HG03520 (cell line): ENCODE measurements around the gene CHRD.

Experiments
- ATAC-seq: cut with Tn5 transposase; IDR thresholded peaks from one replicate; pipeline ENCODE4 v1.9.1; 2021; ENCODE audit warnings: mild to moderate bottlenecking, moderate library complexity; ENCODE audit not compliant: unreplicated experiment

Gene CHRD

GRCh38 chr3:184381261-184382224 is 1.7 kb downstream of the CHRD start:
- no peak for ATAC-seq

DNA sequence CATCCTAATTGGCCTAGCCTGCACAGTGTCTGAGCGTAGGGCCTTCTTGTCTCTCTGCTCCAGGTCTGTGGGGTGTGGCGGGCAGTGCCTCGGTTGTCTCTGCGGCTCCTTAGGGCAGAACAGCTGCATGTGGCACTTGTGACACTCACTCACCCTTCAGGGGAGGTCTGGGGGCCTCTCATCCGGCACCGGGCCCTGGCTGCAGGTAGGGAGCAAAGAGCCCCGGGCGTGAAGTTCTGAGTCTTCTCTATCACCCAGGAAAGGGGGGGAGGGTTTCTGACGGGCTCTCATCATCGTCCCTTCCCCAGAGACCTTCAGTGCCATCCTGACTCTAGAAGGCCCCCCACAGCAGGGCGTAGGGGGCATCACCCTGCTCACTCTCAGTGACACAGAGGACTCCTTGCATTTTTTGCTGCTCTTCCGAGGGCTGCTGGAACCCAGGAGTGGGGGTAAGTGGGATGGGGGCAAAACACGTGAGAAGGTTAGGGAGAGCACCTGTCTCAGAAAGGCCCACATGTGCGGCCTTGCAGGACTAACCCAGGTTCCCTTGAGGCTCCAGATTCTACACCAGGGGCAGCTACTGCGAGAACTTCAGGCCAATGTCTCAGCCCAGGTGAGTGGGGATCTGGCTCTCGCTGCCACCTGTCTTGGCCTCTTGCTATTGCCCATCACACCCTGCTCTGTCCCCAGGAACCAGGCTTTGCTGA is 2.6 kb downstream of the CHRD start:
- ATAC-seq = no peak

DNA sequence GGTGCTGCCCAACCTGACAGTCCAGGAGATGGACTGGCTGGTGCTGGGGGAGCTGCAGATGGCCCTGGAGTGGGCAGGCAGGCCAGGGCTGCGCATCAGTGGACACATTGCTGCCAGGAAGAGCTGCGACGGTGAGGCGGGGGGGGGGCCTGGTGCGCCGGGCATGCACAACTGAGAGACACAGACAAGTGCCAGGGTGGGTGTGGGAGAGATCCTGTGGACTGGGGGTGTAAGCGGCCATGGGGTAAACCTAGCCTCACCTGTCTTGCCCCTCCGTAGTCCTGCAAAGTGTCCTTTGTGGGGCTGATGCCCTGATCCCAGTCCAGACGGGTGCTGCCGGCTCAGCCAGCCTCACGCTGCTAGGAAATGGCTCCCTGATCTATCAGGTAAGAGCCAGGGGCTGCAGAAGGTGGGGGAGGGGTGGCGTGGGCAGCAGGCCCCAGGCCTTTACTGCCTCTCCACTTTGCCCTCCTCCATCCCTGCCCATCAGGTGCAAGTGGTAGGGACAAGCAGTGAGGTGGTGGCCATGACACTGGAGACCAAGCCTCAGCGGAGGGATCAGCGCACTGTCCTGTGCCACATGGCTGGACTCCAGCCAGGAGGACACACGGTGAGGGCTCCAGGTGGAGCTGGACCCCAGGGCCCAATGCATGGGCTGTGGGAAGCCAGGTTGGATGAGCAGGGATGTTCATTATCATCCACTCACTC is 3.3 kb downstream of the CHRD start:
- ATAC-seq = no peak

DNA sequence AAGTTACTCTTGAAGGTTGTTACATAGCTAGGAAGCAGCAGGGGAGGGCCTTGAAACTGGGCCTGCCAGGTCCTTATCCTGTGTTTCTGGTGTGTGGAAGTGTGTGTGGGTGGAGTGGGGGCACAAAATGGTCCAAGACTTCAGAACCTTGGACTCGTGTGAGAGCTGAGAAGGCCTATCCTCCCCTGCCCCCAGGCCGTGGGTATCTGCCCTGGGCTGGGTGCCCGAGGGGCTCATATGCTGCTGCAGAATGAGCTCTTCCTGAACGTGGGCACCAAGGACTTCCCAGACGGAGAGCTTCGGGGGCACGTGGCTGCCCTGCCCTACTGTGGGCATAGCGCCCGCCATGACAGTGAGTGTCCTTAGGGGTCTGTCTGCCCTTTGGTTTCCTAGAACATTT is 4.5 kb downstream of the CHRD start:
- no peak for ATAC-seq

GRCh38 chr3:184384856-184385422 is 5.1 kb downstream of the CHRD start:
- ATAC-seq = no peak

DNA sequence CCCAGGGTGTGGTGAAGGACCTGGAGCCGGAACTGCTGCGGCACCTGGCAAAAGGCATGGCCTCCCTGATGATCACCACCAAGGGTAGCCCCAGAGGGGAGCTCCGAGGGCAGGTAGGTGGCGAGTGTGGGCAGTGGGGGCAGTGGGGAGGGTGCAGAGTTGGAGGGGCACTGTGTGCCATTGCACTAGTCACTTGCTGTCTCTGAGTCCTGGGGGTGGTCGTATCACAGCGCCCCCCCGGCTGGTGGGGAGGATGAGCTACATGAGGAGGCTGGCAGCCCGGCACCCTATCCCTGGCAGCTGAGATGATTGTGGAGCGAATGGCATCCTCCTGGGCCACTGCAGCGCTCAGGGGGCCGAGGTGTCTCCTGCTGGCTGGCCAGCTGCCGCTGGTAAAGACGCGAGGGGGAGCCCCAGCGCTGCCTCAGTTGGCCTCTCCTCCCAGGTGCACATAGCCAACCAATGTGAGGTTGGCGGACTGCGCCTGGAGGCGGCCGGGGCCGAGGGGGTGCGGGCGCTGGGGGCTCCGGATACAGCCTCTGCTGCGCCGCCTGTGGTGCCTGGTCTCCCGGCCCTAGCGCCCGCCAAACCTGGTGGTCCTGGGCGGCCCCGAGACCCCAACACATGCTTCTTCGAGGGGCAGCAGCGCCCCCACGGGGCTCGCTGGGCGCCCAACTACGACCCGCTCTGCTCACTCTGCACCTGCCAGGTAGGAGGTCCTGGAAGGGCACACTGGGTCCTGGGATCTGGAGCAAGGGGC is 6.4 kb downstream of the CHRD start:
- ATAC-seq = no peak

GRCh38 chr3:184387174-184387714 is 7.4 kb downstream of the CHRD start:
- no peak for ATAC-seq

DNA sequence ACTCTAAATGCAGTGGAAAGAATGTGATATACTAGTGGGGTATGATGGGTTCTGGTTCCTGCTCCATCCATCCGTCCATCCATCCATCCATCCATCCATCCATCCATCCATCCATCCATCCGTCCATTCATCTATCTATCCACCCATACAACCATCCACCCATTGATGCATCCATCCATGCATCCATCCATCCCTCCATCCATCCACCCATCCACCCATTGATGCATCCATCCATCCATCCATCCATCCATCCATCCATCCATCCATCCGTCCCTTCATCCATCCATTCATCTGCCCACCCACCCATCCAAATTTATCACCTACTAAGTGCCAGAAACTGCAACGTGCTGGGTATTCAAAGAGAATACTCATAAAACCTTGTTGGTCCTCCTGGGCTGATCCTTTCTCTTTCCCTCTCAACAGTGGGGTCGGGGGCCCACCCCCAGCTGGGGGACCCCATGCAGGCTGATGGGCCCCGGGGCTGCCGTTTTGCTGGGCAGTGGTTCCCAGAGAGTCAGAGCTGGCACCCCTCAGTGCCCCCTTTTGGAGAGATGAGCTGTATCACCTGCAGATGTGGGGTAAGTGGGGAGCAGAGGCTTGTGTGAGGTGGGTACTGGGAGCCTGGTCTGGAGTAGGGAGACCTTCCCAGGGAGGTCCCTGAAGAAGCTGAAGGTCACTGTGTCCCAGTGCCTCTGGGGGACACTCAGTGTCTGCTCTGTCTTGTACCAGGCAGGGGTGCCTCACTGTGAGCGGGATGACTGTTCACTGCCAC is 8.5 kb downstream of the CHRD start:
- ATAC-seq = no peak

DNA sequence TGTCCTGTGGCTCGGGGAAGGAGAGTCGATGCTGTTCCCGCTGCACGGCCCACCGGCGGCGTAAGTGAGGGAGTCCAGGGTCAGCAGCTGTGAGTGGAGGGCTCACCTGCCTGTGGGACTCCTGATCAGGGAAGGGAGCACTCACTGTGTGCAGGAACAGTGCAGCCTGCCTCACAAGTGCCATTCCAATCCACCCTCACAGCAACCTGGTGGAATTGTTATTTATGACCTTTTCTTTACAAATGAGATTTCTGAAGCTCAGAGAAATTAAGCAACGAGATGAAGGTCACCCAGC is 9.0 kb downstream of the CHRD start:
- ATAC-seq = no peak

GRCh38 chr3:184389384-184389783 is 9.5 kb downstream of the CHRD start:
- ATAC-seq = no peak

GRCh38 chr3:184389935-184390528 is 10.2 kb downstream of the CHRD start:
- ATAC-seq = no peak

DNA sequence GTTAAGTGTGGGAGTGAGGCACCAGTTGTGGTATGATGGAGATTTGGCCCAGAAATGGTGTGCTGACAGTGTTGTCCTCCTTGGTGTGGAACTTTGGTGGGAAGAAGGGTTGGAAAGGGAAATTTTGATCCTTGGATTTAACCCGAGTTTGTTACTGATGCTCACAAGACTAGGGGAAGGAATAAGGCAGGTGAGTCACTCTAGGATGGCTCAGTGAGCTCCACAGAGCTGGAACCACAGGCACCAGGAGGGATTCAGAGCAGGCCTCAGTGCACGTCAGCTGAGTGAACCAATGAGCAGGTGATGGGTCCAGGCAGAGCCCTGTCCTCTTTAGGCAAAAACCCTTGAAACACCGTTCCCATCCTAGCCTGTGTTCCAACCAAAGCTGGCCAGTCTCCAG is 11.4 kb downstream of the CHRD start:
- ATAC-seq = no peak

DNA sequence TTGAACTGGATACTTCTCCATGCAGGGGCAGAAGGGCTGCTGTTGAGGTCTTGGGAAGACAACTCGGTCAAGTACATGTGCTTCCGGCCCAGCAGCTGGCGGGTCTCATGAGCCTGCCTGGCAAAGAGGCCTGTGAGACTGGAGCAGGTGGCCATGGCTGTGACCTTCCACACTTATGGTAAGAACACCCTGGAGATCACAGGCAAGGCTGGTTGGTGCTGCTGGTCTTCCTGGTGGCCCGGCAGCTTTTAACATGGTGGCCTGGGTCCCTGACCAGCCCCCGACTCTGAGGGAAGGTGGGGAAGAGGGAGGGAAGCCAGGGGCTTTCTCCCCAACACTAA is 15.4 kb downstream of the CHRD start:
- no peak for ATAC-seq

- ATAC-seq = no peak
Observed at GRCh38 chr3:184399410-184399809, 19.6 kb downstream of the CHRD start.

DNA sequence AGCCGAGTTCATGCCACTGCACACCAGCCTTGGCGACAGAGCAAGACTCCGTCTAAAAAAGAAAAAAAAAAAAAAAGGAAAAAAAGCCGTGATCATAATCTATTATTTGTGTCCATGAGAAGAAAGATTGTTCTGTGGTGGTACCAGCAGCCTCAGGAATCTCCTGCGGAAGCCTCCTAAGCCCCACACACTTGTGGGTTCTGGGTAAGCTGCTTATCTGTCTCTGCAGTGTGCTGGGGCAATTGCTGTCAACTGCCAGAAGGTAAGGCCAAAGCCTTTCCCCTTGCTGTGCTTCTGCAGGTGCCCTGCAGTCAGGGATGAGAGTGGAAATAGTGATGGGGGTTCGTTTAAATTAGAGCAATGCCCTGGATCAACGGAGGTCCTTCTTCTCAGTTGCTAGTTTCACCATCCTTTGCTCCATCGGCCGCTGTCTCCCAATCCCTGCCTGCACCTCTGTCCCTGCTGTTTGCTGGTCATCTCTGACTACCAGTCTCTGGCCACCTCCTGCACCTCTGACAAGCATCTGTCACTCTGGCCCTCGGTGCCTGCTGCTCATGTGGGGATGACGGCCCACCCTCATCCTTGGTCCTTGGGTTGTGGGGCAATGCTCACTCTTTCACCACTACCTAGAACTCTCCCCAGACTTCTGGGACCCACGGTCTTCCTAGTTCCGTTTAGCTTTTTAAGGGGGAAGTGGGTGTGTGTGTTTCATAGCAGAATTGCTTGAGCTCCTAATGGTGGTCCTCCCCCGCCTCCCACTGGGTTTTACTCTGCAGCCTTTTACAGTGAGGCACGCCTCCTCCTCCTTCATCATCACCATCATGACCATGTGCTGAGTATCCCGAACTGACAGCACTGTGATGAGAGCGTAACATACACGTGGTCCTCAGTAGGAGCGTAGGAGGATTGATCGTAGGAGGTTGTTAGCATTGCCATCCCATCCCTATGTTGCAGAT is 25.5 kb downstream of the CHRD start:
- ATAC-seq = no peak

DNA sequence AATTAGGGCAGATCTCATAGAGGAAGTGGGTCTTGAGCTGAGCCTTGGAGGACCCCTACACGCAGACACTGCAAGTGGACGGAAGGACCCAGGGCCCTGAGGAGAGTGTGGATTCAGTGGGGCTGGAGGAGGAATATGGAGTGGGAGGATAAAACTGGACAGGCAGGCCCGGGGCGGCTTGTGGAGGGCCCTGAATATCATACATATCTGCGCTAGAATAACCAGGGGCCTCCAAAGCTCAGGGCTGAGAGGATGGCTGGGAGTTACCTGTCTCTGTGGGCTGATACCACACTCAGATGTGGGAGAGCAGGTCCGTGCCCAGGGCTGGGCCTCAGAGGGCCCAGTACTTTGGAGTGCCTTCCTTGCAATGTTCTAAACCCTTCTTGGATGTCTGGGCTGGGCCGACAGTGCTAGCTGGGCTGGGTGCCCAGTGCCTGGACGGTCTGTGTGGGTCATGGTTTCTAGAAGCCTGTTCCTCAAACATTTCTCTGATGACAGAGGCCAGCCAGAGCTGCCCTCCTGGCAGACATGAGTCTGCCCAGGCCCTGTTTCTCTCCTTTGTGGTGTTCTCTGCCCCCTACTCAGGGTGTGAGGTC is 29.6 kb downstream of the CHRD start:
- ATAC-seq = no peak

DNA sequence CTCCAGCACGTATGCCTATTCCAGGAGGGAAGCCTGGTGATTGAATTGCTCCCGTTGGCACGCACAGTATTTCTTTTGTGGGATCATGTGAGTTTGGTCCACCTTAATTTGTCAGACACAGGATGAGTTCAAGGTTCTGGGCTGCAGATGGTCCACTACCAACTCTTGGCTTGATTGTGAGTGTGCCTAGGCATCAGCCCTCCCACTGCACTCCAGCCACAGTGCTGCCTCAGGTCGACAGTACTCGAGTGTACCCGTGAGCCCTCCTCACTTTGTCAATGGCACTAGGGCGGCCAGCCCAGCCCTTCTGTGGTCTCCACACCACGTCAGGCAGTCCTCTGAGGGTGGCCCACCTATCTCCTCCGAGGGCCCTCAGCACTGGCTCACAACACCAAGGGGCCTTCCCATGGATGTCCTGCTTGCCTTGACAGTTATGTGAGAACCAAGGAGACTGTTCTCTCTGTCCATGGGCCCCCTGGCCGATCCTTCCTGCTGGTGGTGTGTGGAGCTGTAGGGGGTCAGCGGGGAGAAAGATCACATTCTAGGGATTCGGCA is 30.2 kb downstream of the CHRD start:
- no peak for ATAC-seq
